Suprapubic skin (tissue), 4 donors: ENCODE data around the gene SLAIN2. TPM values are rescaled to one million over a fixed set of nuclear protein-coding genes. Genes with fewer than 3 reads are reported as not detected.
"Not testable (repeated sequence)": the region's sequence is repeated elsewhere in the genome, so short reads cannot be mapped to it uniquely, and the experiment has no call there.

Experiments used
- DNase-seq, 2 donors: peaks; one replicate each; pipeline ENCODE4 v3.0.0-alpha.2; 2019; ENCODE audit warnings: low spot score in 2 of 2
- H3K27ac ChIP-seq: fragments of 200-600 bp; sonication (generic); one replicate; pipeline ENCODE4 v1.5.1; 2019
- H3K27me3 ChIP-seq: fragments of 200-600 bp; sonication (generic); one replicate; pipeline ENCODE4 v1.5.1; 2019
- H3K36me3 ChIP-seq: fragments of 200-600 bp; sonication (generic); one replicate; pipeline ENCODE4 v1.5.1; 2019
- H3K4me1 ChIP-seq: fragments of 200-600 bp; sonication (generic); one replicate; pipeline ENCODE4 v1.5.1; 2019
- H3K4me3 ChIP-seq: fragments of 200-600 bp; sonication (generic); one replicate; pipeline ENCODE4 v1.5.1; 2019; ENCODE audit warnings: mild to moderate bottlenecking
- H3K9me3 ChIP-seq: fragments of 200-600 bp; sonication (generic); one replicate; pipeline ENCODE4 v1.5.1; 2019
- CTCF ChIP-seq, 2 donors: fragments of 200-600 bp in 1 of 2; fragments of 450-650 bp in 1 of 2; sonication (generic) in 1 of 2; IDR thresholded peaks; one replicate each; pipeline ENCODE4 v1.5.1; 2016 to 2019; ENCODE audit warnings: antibody characterized with exemption in 2 of 2, mild to moderate bottlenecking in 1 of 2, moderate library complexity in 1 of 2
- EP300 ChIP-seq: sonication (generic); formaldehyde crosslinking; IDR thresholded peaks from one replicate; pipeline ENCODE4 v1.6.1; 2017; ENCODE audit warnings: antibody characterized with exemption
- POLR2A ChIP-seq, 2 donors: fragments of 450-650 bp; IDR thresholded peaks; one replicate each; pipeline ENCODE4 v1.6.1; 2017; ENCODE audit warnings: antibody characterized with exemption in 2 of 2, mild to moderate bottlenecking in 2 of 2, moderate library complexity in 2 of 2
- POLR2AphosphoS5 ChIP-seq, 3 donors: sonication (generic); formaldehyde crosslinking; IDR thresholded peaks; one replicate each; pipeline ENCODE4 v1.6.1; 2017; ENCODE audit warnings: antibody characterized with exemption in 3 of 3
- WGBS: methylation state at CpG from one replicate; pipeline ENCODE4 v1.1.5; 2018; 5-methylcytosine and 5-hydroxymethylcytosine counted together
- total RNA-seq, 4 donors: library from RNA; depleted of rRNA; stranded (reverse); fragments of >200 nt; gene quantifications; one replicate each; pipeline ENCODE4 v1.1.0, GENCODE V29; 2016

The SLAIN2 gene
- total RNA-seq, 4 donors from 2014 or later: 84.7 to 167 (median 147) TPM

GRCh38 chr4:48450740-48451139 is 109.4 kb downstream of the SLAIN2 start:
- no peaks in the 10 kb centered on the region for H3K9me3 ChIP-seq
- DNase-seq: no peak
- no peak overlapping the region for H3K27ac ChIP-seq
- H3K4me1 ChIP-seq: no peaks in the 10 kb centered on the region
- 89% methylated on average over 3 of the region's 3 CpGs for WGBS
- H3K36me3 ChIP-seq: no peaks in the 10 kb centered on the region
- H3K27me3 ChIP-seq: no peaks in the 10 kb centered on the region
- no peak for TF ChIP-seq CTCF (IDR thresholded peaks at IDR 0.05)
- TF ChIP-seq POLR2AphosphoS5 (IDR thresholded peaks at IDR 0.05): no peak
- TF ChIP-seq EP300: no peak
- no peak for TF ChIP-seq POLR2A (IDR thresholded peaks at IDR 0.05)
- no peak overlapping the region for H3K4me3 ChIP-seq

GRCh38 chr4:48451656-48452055 is 110.3 kb downstream of the SLAIN2 start:
- WGBS: 86% methylated on average over 3 of the region's 3 CpGs
- H3K27me3 ChIP-seq, H3K4me1 ChIP-seq, DNase-seq, H3K9me3 ChIP-seq, H3K27ac ChIP-seq, H3K4me3 ChIP-seq, H3K36me3 ChIP-seq: not testable (repeated sequence)

GRCh38 chr4:48454591-48454990 is 113.3 kb downstream of the SLAIN2 start:
- no peak overlapping the region for H3K4me3 ChIP-seq
- no peak overlapping the region for H3K27ac ChIP-seq
- H3K9me3 ChIP-seq: no peaks in the 10 kb centered on the region
- WGBS: 98% methylated on average over 2 of the region's 2 CpGs
- TF ChIP-seq EP300 (no peak), CTCF (IDR thresholded peaks at IDR 0.05) (no peak), POLR2AphosphoS5 (IDR thresholded peaks at IDR 0.05) (no peak), POLR2A (IDR thresholded peaks at IDR 0.05) (no peak)
- no peaks in the 10 kb centered on the region for H3K4me1 ChIP-seq
- H3K36me3 ChIP-seq: no peaks in the 10 kb centered on the region
- H3K27me3 ChIP-seq: no peaks in the 10 kb centered on the region
- DNase-seq: no peak

GRCh38 chr4:48461000-48461399 is 119.7 kb downstream of the SLAIN2 start:
- no peak for TF ChIP-seq POLR2AphosphoS5 (IDR thresholded peaks at IDR 0.05)
- TF ChIP-seq EP300: no peak
- TF ChIP-seq POLR2A (IDR thresholded peaks at IDR 0.05): no peak
- no peak for TF ChIP-seq CTCF (IDR thresholded peaks at IDR 0.05)
- no peak for DNase-seq

GRCh38 chr4:48462363-48462762 is 121.0 kb downstream of the SLAIN2 start:
- no peaks in the 10 kb centered on the region for H3K27me3 ChIP-seq
- no peaks in the 10 kb centered on the region for H3K4me1 ChIP-seq
- H3K27ac ChIP-seq: no peak overlapping the region
- DNase-seq: no peak
- H3K36me3 ChIP-seq: no peaks in the 10 kb centered on the region
- no peak overlapping the region for H3K4me3 ChIP-seq
- no peaks in the 10 kb centered on the region for H3K9me3 ChIP-seq
- TF ChIP-seq POLR2AphosphoS5 (IDR thresholded peaks at IDR 0.05) (no peak), CTCF (IDR thresholded peaks at IDR 0.05) (no peak), EP300 (no peak), POLR2A (IDR thresholded peaks at IDR 0.05) (no peak)
- WGBS: 22% methylated on average over 5 of the region's 5 CpGs

More at GRCh38 chr4:48461000-48461399, 119.7 kb downstream of the SLAIN2 start:
- Histone ChIP-seq H3K9me3 (no peaks in the 10 kb centered on the region), H3K27me3 (no peaks in the 10 kb centered on the region), H3K4me3 (no peak overlapping the region), H3K36me3 (no peaks in the 10 kb centered on the region), H3K4me1 (no peaks in the 10 kb centered on the region), H3K27ac (no peak overlapping the region)

GRCh38 chr4:48467442-48467841 is 126.1 kb downstream of the SLAIN2 start:
- 73% methylated on average over 2 of the region's 2 CpGs for WGBS
- Histone ChIP-seq H3K9me3 (no peaks in the 10 kb centered on the region), H3K36me3 (no peaks in the 10 kb centered on the region), H3K4me1 (no peaks in the 10 kb centered on the region), H3K4me3 (no peak overlapping the region), H3K27ac (no peak overlapping the region), H3K27me3 (no peaks in the 10 kb centered on the region)
- DNase-seq: no peak
- TF ChIP-seq EP300 (no peak), POLR2AphosphoS5 (IDR thresholded peaks at IDR 0.05) (no peak), POLR2A (IDR thresholded peaks at IDR 0.05) (no peak), CTCF (IDR thresholded peaks at IDR 0.05) (no peak)
